Activated B cell treated with CpG ODN at 0.5 μM for 24 hours (primary cell): ENCODE results near the gene BID. TPM values are rescaled to one million over a fixed set of nuclear protein-coding genes. Genes with fewer than 3 reads are reported as not detected.

ENCODE experiments used
- ATAC-seq: fragments of 200-7000 bp; cut with Tn5 transposase; one replicate; pipeline ENCODE4 v1.10.0; 2021; ENCODE audit warnings: low read depth, mild to moderate bottlenecking, moderate library complexity
- CTCF ChIA-PET: fragments of 350-600 bp; sonication (Branson Sonifier 250); formaldehyde crosslinking; loops from one replicate; lab custom pipeline; 2021; ENCODE audit warnings: antibody characterized with exemption; lab: Charles Lee
- POLR2A ChIA-PET: fragments of 350-600 bp; sonication (Branson Sonifier 250); formaldehyde crosslinking; loops from one replicate; lab custom pipeline; 2021; ENCODE audit warnings: antibody characterized with exemption; lab: Charles Lee
- DNase-seq: peaks from one replicate; pipeline ENCODE4 v3.0.0; 2022
- H3K27ac Mint-ChIP-seq: one replicate; pipeline ENCODE4 v1.8.0; 2020; ENCODE audit warnings: mixed read lengths
- H3K27me3 Mint-ChIP-seq: one replicate; pipeline ENCODE4 v1.8.0; 2021; ENCODE audit warnings: mixed read lengths
- H3K36me3 Mint-ChIP-seq: one replicate; pipeline ENCODE4 v1.8.0; 2021; ENCODE audit warnings: low read depth, mixed read lengths
- H3K4me1 Mint-ChIP-seq: one replicate; pipeline ENCODE4 v1.8.0; 2021; ENCODE audit warnings: mixed read lengths
- H3K4me3 Mint-ChIP-seq: one replicate; pipeline ENCODE4 v1.8.0; 2020; ENCODE audit warnings: mild to moderate bottlenecking, mixed read lengths
- H3K9me3 Mint-ChIP-seq: one replicate; pipeline ENCODE4 v1.8.0; 2020; ENCODE audit warnings: mixed read lengths
- intact Hi-C: fragments of 100-400 bp; cut with micrococcal nuclease; formaldehyde crosslinking; loops from one replicate; pipeline ENCODE4 v1.15.1; 2024
- total RNA-seq: library from RNA; stranded (reverse); gene quantifications from 2 replicates; pipeline ENCODE4 v1.2.3, GENCODE V29; 2022
- TF ChIP-seq, protein P1 (sequence below): fragments of 200-600 bp; IDR thresholded peaks from one replicate; pipeline ENCODE4 v1.8.0; 2022; ENCODE audit warnings: antibody characterized with exemption, mild to moderate bottlenecking

The BID gene
- total RNA-seq, 1 donor from 2014 or later: 78.9 TPM

DNA sequence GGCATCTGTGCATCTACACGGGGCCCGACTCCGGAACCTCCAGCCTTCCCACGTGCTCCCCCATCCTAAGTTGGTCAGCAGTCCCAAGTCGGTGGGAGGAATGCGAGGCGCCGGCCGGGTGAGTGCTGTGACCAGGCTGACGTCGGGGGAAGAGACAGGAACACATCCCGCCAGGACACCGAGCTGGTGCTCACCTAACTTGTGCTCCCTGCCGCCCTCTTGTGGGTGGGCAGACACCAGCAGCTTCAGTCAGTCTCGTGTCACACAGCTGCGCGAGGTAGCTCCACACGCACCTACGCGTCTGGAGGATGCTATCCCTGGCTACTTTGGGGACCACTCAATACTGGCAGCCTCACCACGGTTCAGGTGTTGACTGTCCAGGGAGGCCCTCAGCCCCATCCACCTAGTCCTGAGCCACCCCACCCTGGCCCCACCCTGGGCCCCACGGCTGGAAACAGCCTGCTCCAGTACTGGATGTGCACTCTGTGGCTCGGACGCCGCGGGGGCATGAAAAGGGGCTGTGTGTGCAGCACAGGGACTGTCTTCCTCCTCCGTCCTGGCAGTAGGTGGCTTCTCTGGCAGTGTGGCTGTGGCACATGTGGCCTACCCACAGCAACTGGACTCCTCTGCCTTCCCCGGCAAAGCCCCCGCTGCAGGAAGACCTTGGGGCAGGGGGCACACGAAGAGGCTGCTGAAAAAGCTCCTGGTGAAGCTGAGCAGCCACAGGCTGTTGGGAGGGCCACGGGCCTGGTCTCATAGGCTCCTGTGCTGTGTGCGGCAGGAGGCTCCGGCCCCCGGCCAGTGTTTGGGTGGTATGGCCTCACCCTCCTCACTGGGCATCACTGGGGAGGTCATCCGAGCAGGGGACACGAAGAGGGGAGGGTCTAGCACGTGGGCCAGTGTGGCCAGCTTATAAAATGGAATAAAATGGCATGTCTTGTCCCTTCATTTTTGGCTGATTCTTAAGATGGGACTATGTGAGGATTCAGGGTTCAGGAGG is 11.2 kb upstream of the BID start:
- ChIA-PET CTCF (interaction anchor here (0.7 to 5.8 kb wide), 17 partner anchors 9 to 291 kb away, joined by 3 to 63 read pairs (median 7); partner anchors contain the start of gene BID), POLR2A (interaction anchor here (0.5 to 9.6 kb wide), 9 partner anchors 9 to 191 kb away, joined by 3 to 128 read pairs (median 10); partner anchors contain the start of gene BID)
- peaks cover 33% of the 10 kb centered on the region for H3K36me3 Mint-ChIP-seq
- no peaks in the 10 kb centered on the region for H3K27me3 Mint-ChIP-seq
- peaks cover 34% of the 10 kb centered on the region for H3K4me1 Mint-ChIP-seq
- H3K9me3 Mint-ChIP-seq: no peaks in the 10 kb centered on the region
- TF ChIP-seq, protein P1, sequence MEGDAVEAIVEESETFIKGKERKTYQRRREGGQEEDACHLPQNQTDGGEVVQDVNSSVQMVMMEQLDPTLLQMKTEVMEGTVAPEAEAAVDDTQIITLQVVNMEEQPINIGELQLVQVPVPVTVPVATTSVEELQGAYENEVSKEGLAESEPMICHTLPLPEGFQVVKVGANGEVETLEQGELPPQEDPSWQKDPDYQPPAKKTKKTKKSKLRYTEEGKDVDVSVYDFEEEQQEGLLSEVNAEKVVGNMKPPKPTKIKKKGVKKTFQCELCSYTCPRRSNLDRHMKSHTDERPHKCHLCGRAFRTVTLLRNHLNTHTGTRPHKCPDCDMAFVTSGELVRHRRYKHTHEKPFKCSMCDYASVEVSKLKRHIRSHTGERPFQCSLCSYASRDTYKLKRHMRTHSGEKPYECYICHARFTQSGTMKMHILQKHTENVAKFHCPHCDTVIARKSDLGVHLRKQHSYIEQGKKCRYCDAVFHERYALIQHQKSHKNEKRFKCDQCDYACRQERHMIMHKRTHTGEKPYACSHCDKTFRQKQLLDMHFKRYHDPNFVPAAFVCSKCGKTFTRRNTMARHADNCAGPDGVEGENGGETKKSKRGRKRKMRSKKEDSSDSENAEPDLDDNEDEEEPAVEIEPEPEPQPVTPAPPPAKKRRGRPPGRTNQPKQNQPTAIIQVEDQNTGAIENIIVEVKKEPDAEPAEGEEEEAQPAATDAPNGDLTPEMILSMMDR: no peak
- DNase-seq: peak; percentile 65
- H3K4me3 Mint-ChIP-seq: no peak overlapping the region
- intact Hi-C loops: loop anchor here (1.0 kb wide), 2 partner anchors 31 to 43 kb away; no protein-coding TSS in a partner anchor
- ATAC-seq: peak; percentile 30
- H3K27ac Mint-ChIP-seq: peak overlapping the region; percentile 59

DNA sequence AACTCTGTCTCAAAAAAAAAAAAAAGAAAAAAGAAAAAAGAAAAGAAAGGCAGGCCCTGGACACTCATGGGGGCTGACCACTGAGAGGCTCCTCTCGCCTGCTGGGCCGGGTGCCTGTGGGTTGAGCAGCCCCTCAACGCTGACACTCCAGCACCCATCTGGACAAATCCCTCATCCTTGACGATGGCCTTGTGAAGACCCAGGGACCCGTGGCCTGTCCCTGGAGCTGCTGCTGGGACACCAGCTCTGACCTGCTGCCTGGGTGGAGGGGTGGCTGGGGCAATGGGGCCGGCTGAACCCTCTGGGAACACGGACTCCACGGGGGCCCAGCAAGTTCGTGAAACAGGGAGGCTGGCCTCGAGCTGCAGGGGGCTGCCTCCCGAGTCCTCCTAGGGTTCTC is 10.5 kb upstream of the BID start:
- Mint-ChIP-seq H3K4me3 (no peak overlapping the region), H3K36me3 (peaks cover 27% of the 10 kb centered on the region), H3K9me3 (no peaks in the 10 kb centered on the region), H3K27me3 (no peaks in the 10 kb centered on the region), H3K27ac (no peak overlapping the region), H3K4me1 (peaks cover 41% of the 10 kb centered on the region)
- ChIA-PET CTCF (interaction anchor here (0.8 to 5.8 kb wide), 16 partner anchors 8 to 291 kb away, joined by 3 to 63 read pairs (median 7); partner anchors contain the start of gene BID), POLR2A (interaction anchor here (0.5 to 9.6 kb wide), 6 partner anchors 8 to 170 kb away, joined by 3 to 128 read pairs (median 19); partner anchors contain the start of gene BID)
- TF ChIP-seq, protein P1: no peak
- intact Hi-C loops: loop anchor here (1.0 kb wide), 2 partner anchors 30 to 42 kb away; no protein-coding TSS in a partner anchor
- DNase-seq (no peak), ATAC-seq (no peak)

DNA sequence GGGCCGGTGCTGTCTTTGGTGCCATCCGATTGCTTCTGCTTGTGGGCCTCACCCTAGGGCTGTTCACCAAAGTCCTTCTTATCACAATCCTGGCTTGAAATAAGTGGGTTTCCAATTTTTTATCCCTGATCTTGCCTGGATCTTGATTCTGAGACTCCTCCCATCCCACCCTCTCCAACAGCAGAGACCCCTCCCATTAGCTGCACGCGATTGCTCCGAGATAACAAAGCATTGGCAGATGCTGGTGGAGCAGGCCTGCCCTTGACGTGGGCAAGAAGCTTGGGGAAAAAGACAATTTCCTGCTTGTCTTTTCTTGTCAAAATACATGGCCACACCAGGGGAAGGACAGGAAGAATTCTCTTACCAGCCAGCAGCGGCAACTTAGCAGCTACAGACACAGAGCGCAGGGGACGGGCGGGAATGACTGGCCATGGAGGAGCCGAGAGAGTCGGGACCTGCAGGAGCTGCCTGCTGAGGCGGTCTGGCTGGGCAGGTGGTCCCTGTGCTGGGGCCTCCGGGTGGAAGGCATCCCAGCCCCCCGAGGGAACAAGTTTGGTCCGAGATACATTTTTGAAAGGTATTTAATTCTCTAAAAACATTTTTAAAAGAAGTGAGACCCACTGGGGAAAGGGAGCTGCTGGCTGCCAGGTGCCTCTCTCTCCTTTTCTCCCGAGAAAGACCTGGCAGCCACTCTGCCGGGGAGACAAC is 9.7 kb upstream of the BID start:
- no peak overlapping the region for H3K4me3 Mint-ChIP-seq
- intact Hi-C loops: no loop called here
- no peak overlapping the region for H3K27ac Mint-ChIP-seq
- DNase-seq (no peak), ATAC-seq (no peak)
- peaks cover 21% of the 10 kb centered on the region for H3K36me3 Mint-ChIP-seq
- H3K4me1 Mint-ChIP-seq: peaks cover 49% of the 10 kb centered on the region
- TF ChIP-seq, protein P1: no peak
- POLR2A ChIA-PET: interaction anchor here (5.4 to 9.6 kb wide), 2 partner anchors 11 to 15 kb away, joined by 64 to 128 read pairs; partner anchors contain the start of gene BID
- CTCF ChIA-PET: interaction anchor here (1.9 to 5.8 kb wide), 6 partner anchors 11 to 292 kb away, joined by 7 to 63 read pairs (median 22); partner anchors contain the start of gene BID
- no peaks in the 10 kb centered on the region for H3K9me3 Mint-ChIP-seq
- no peaks in the 10 kb centered on the region for H3K27me3 Mint-ChIP-seq

DNA sequence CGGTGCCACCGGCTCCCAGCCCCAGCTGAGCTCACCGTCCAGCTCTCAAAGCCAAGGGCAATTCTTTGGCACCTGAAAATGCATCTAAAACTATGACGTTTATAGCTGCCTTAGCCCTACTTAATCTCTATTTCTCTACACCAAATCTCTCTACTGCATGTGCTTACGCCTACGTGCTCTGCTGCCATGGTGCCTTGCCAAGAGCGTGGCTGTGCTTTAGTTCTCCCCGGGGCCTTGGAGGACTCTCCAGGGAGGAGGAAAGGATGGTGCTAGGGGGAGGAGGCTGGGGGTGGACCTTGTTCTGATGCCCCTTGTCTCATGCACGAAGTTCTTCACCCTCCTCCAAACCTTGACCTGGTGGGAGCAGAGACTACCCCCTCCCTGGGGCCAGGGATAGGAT is 9.0 kb upstream of the BID start:
- no peaks in the 10 kb centered on the region for H3K27me3 Mint-ChIP-seq
- no peaks in the 10 kb centered on the region for H3K9me3 Mint-ChIP-seq
- ATAC-seq (no peak), DNase-seq (no peak)
- H3K27ac Mint-ChIP-seq: peak overlapping the region; percentile 59
- ChIA-PET POLR2A (interaction anchor here (5.4 to 9.6 kb wide), 2 partner anchors 11 to 16 kb away, joined by 64 to 128 read pairs; partner anchors contain the start of gene BID), CTCF (interaction anchor here (3.2 to 5.8 kb wide), 3 partner anchors 10 to 42 kb away, joined by 21 to 63 read pairs (median 23); partner anchors contain the start of gene BID)
- no peak overlapping the region for H3K4me3 Mint-ChIP-seq
- TF ChIP-seq, protein P1: no peak
- intact Hi-C loops: no loop called here
- H3K4me1 Mint-ChIP-seq: peaks cover 55% of the 10 kb centered on the region
- H3K36me3 Mint-ChIP-seq: peaks cover 17% of the 10 kb centered on the region
